Esophagus squamous epithelium (tissue), 5 donors: ENCODE data around the gene AOPEP. TPM values are rescaled to one million over a fixed set of nuclear protein-coding genes. Genes with fewer than 3 reads are reported as not detected.

Experiments used
- DNase-seq: peaks from one replicate; lab custom pipeline; 2025; lab: John Stamatoyannopoulos, UW
- H3K27ac ChIP-seq, 4 donors: fragments of 200-600 bp; sonication (generic); one replicate each; pipeline ENCODE4 v1.5.1; 2016 to 2019; ENCODE audit warnings: mild to moderate bottlenecking in 1 of 4
- H3K27me3 ChIP-seq, 4 donors: fragments of 200-600 bp; sonication (generic); 1 replicate in 3 of 4; 2 replicates in 1 of 4; pipeline versions ENCODE4 v1.5.1 to v1.6.0; 2017 to 2021; ENCODE audit warnings: antibody characterized with exemption in 1 of 4
- H3K36me3 ChIP-seq, 3 donors: fragments of 200-600 bp; sonication (generic); one replicate each; pipeline ENCODE4 v1.5.1; 2016 to 2019
- H3K4me1 ChIP-seq, 3 donors: fragments of 200-600 bp; sonication (generic); one replicate each; pipeline ENCODE4 v1.5.1; 2017 to 2019
- H3K4me3 ChIP-seq, 4 donors: fragments of 200-600 bp; sonication (generic); 1 replicate in 3 of 4; 2 replicates in 1 of 4; pipeline ENCODE4 v1.5.1; 2016 to 2019; ENCODE audit warnings: mild to moderate bottlenecking in 2 of 4, moderate library complexity in 1 of 4
- H3K9me3 ChIP-seq, 3 donors: fragments of 200-600 bp; sonication (generic); one replicate each; pipeline ENCODE4 v1.5.1; 2016 to 2019
- CTCF ChIP-seq, 6 experiments: fragments of 450-650 bp in 4 of 6; fragments of 200-600 bp in 2 of 6; sonication (generic) in 2 of 6; IDR thresholded peaks; one replicate each; pipeline ENCODE4 v1.5.1; 2016 to 2019; ENCODE audit warnings: antibody characterized with exemption in 6 of 6, mild to moderate bottlenecking in 4 of 6, moderate library complexity in 4 of 6
- POLR2A ChIP-seq, 4 donors: fragments of 450-650 bp; IDR thresholded peaks; one replicate each; pipeline ENCODE4 v1.6.1; 2017; ENCODE audit warnings: antibody characterized with exemption in 4 of 4, mild to moderate bottlenecking in 4 of 4, moderate library complexity in 3 of 4
- WGBS, 2 donors: methylation state at CpG; one replicate each; pipeline ENCODE4 v1.1.5; 2018; 5-methylcytosine and 5-hydroxymethylcytosine counted together
- intact Hi-C: fragments of 100-400 bp; cut with DNase I; formaldehyde crosslinking; loops from one replicate; pipeline ENCODE4 v1.15.0; 2022
- total RNA-seq, 4 donors: library from RNA; depleted of rRNA; stranded (reverse); fragments of >200 nt; gene quantifications; one replicate each; pipeline ENCODE4 v1.1.0, GENCODE V29; 2016
- donor health status: DM: yes; HTN: yes; CAD: no.

The AOPEP gene
- total RNA-seq, 4 donors from 2014 or later = 101 to 300 (median 115) TPM

- DNase-seq = no peak
- H3K36me3 ChIP-seq = no peaks in the 10 kb centered on the region
- H3K4me3 ChIP-seq = no peak overlapping the region
- no peak for TF ChIP-seq POLR2A (IDR thresholded peaks at IDR 0.05)
- no peak for TF ChIP-seq CTCF (IDR thresholded peaks at IDR 0.05)
- WGBS, 2 donors = 39 to 65% methylated on average over 8 of the region's 8 CpGs
- intact Hi-C loops = loop anchor here (10.0 kb wide), 1 partner anchor 84 kb away; no protein-coding TSS in a partner anchor
- H3K4me1 ChIP-seq = peaks cover 41 to 100% (median 71%) of the 10 kb centered on the region in 3 donors
- H3K27me3 ChIP-seq = no peaks in the 10 kb centered on the region
- H3K9me3 ChIP-seq = no peaks in the 10 kb centered on the region
- H3K27ac ChIP-seq = peak overlapping the region; percentile 72 to 90 (median 86)
These were observed 194.6 kb downstream of the AOPEP start for GRCh38 chr9:94921092-94921471.

- Histone ChIP-seq H3K36me3 (no peaks in the 10 kb centered on the region), H3K27ac (peak overlapping the region; percentile 72 to 90 (median 86)), H3K9me3 (no peaks in the 10 kb centered on the region), H3K27me3 (no peaks in the 10 kb centered on the region), H3K4me1 (peaks cover 45 to 100% (median 71%) of the 10 kb centered on the region in 3 donors), H3K4me3 (peak overlapping the region in 1 of 4 donors; percentile 24)
- DNase-seq = no peak
- 72 to 78% methylated on average over 11 of the region's 11 CpGs for WGBS, 2 donors
- intact Hi-C loops = loop anchor here (10.0 kb wide), 1 partner anchor 83 kb away; no protein-coding TSS in a partner anchor
- TF ChIP-seq POLR2A (IDR thresholded peaks at IDR 0.05) (no peak), CTCF (IDR thresholded peaks at IDR 0.05) (no peak)
These were observed 195.2 kb downstream of the AOPEP start for GRCh38 chr9:94921656-94922055.

GRCh38 chr9:94922098-94922607, 195.7 kb downstream of the AOPEP start:
- TF ChIP-seq CTCF (IDR thresholded peaks at IDR 0.05) (no peak), POLR2A (IDR thresholded peaks at IDR 0.05) (no peak)
- WGBS, 2 donors = 6 to 45% methylated on average over 9 to 10 of the region's 10 CpGs
- no peak for DNase-seq
- Histone ChIP-seq H3K9me3 (no peaks in the 10 kb centered on the region), H3K4me1 (peaks cover 44 to 98% (median 69%) of the 10 kb centered on the region in 3 donors), H3K27ac (peak overlapping the region; percentile 72 to 90 (median 86)), H3K36me3 (no peaks in the 10 kb centered on the region), H3K27me3 (no peaks in the 10 kb centered on the region), H3K4me3 (peak overlapping the region in 1 of 4 donors; percentile 24)
- intact Hi-C loops = loop anchor here (10.0 kb wide), 1 partner anchor 83 kb away; no protein-coding TSS in a partner anchor

- intact Hi-C loops = loop anchor here (10.0 kb wide), 1 partner anchor 82 kb away; no protein-coding TSS in a partner anchor
These were observed 196.2 kb downstream of the AOPEP start for GRCh38 chr9:94922691-94923107.

More at GRCh38 chr9:94922691-94923107, 196.2 kb downstream of the AOPEP start:
- Histone ChIP-seq H3K9me3 (no peaks in the 10 kb centered on the region), H3K27ac (peak overlapping the region; percentile 72 to 90 (median 86)), H3K4me3 (peak overlapping the region in 1 of 4 donors; percentile 24), H3K4me1 (peaks cover 41 to 97% (median 66%) of the 10 kb centered on the region in 3 donors), H3K36me3 (no peaks in the 10 kb centered on the region), H3K27me3 (no peaks in the 10 kb centered on the region)
- 16 to 28% methylated on average over 5 of the region's 5 CpGs for WGBS, 2 donors
- no peak for DNase-seq
- no peak for TF ChIP-seq POLR2A (IDR thresholded peaks at IDR 0.05)
- TF ChIP-seq CTCF (IDR thresholded peaks at IDR 0.05) = no peak
